Measurements from ENCODE around the gene TFDP2. TPM values are rescaled to one million over a fixed set of nuclear protein-coding genes. Genes with fewer than 3 reads are reported as not detected.

The TFDP2 gene
- total and polyA plus RNA-seq, 10 of the 15 experiments (the other 5 are each of a cell fraction or from before 2014, with no cell fraction given): 28.3 to 100 (median 49.7) TPM

GRCh38 chr3:142175478-142175877 is 26.1 kb upstream of the TFDP2 start:
- FAIRE-seq: no peak
- Histone ChIP-seq H3K36me3 (ENCODE audit: control insufficient read depth in 2 of 2, insufficient read depth in 2 of 2, low read length in 1 of 2) (peaks cover 0 to 2% of the 10 kb centered on the region in 2 experiments; a peak in 1 of 4 replicates), H3K4me2 (ENCODE audit: control insufficient read depth, insufficient read depth) (no peak overlapping the region), H3K4me3 (no peak overlapping the region), H3K79me2 (ENCODE audit: control insufficient read depth, insufficient read depth, low read length) (no peaks in the 10 kb centered on the region), H3K9me3 (replicated peaks; ENCODE audit: control insufficient read depth, insufficient read depth, low read length) (no peaks in the 10 kb centered on the region), H2AFZ (ENCODE audit: control insufficient read depth, low read depth, low read length) (no peak overlapping the region), H3K9ac (ENCODE audit: control insufficient read depth, insufficient read depth, low read length) (no peak overlapping the region), H3K4me1 (ENCODE audit: control insufficient read depth, insufficient read depth, low read length) (no peaks in the 10 kb centered on the region), H3K27me3 (replicated peaks in 1 of 2; ENCODE audit: control insufficient read depth in 2 of 2, insufficient read depth in 2 of 2, low read length in 1 of 2) (no peaks in the 10 kb centered on the region), H4K20me1 (ENCODE audit: control insufficient read depth, insufficient read depth) (no peaks in the 10 kb centered on the region), H3K27ac (ENCODE audit: control insufficient read depth, insufficient read depth) (no peak overlapping the region)
- 92% methylated on average over 1 of the region's 1 CpG for WGBS (ENCODE audit: insufficient coverage, insufficient replicate concordance, low lambda C conversion rate, missing lambda C conversion rate)
- ChIA-PET CTCF (interaction anchor here (0.6 to 1.8 kb wide), 2 partner anchors 12 to 203 kb away, joined by 3 read pairs; no protein-coding TSS in a partner anchor), POLR2A (no interaction called here), RAD21 (ENCODE audit: unreplicated experiment) (no interaction called here), SMC1A (ENCODE audit: uncharacterized antibody, unreplicated experiment) (interaction anchor here (1.5 kb wide), 1 partner anchor 9 kb away, joined by 4 read pairs; no protein-coding TSS in a partner anchor)
- intact Hi-C loops (cut with micrococcal nuclease; ENCODE audit: unreplicated experiment): no loop called here
- DNase-seq (ENCODE audit: low read depth, low spot score): no peak
- ATAC-seq: no peak
- no TSS peak for BruUV-seq (replicated peaks)
- in situ Hi-C loops (cut with MboI): no loop called here
- TF ChIP-seq CREM (IDR thresholded peaks at IDR 0.05; ENCODE audit: low read depth) (no peak), SMC3 (IDR thresholded peaks at IDR 0.05; ENCODE audit: borderline replicate concordance, low read length) (no peak), SUZ12 (IDR thresholded peaks at IDR 0.05; ENCODE audit: unreplicated experiment) (no peak), RELA (IDR thresholded peaks at IDR 0.05; ENCODE audit: borderline replicate concordance, partially characterized antibody) (no peak), EED (IDR thresholded peaks at IDR 0.05; ENCODE audit: low read depth) (no peak), NFXL1 (IDR thresholded peaks at IDR 0.05; ENCODE audit: borderline replicate concordance) (no peak), ZNF207 (IDR thresholded peaks at IDR 0.05; ENCODE audit: borderline replicate concordance) (no peak), ESRRA (IDR thresholded peaks at IDR 0.05; ENCODE audit: low read length) (no peak), LARP7 (IDR thresholded peaks at IDR 0.05) (no peak)

DNA sequence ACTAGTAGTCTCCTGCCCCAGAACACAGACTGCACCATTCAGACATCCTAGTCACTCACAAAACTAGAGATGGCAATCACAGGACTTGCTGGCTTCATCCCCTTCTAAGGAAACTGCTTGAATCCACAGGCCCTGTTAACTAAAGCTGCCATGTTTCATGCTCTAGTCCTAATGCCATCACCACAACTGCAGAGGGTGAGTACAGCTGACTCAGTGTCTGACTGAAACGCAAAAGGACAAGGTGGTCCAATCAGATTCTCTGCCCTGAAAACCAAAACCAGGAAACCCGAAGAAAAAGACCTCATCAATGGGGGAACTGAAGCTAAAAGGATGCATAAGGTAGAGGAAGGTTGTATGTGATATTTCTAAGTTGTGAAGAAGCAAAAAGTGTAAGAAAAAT is 25.2 kb upstream of the TFDP2 start:
- intact Hi-C loops (cut with micrococcal nuclease; ENCODE audit: unreplicated experiment) (no loop called here), in situ Hi-C loops (cut with MboI) (no loop called here)
- WGBS (ENCODE audit: insufficient coverage, insufficient replicate concordance, low lambda C conversion rate, missing lambda C conversion rate): 92% methylated on average over 2 of the region's 2 CpGs
- no TSS peak for BruUV-seq (replicated peaks)
- Histone ChIP-seq H3K27ac (ENCODE audit: control insufficient read depth, insufficient read depth) (no peak overlapping the region), H3K27me3 (replicated peaks in 1 of 2; ENCODE audit: control insufficient read depth in 2 of 2, insufficient read depth in 2 of 2, low read length in 1 of 2) (no peaks in the 10 kb centered on the region), H3K4me1 (ENCODE audit: control insufficient read depth, insufficient read depth, low read length) (no peaks in the 10 kb centered on the region), H3K9me3 (replicated peaks; ENCODE audit: control insufficient read depth, insufficient read depth, low read length) (no peaks in the 10 kb centered on the region), H3K9ac (ENCODE audit: control insufficient read depth, insufficient read depth, low read length) (no peak overlapping the region), H2AFZ (ENCODE audit: control insufficient read depth, low read depth, low read length) (no peak overlapping the region), H3K4me2 (ENCODE audit: control insufficient read depth, insufficient read depth) (no peak overlapping the region), H3K79me2 (ENCODE audit: control insufficient read depth, insufficient read depth, low read length) (no peaks in the 10 kb centered on the region), H3K36me3 (ENCODE audit: control insufficient read depth in 2 of 2, insufficient read depth in 2 of 2, low read length in 1 of 2) (peaks cover 0 to 2% of the 10 kb centered on the region in 2 experiments; a peak in 1 of 4 replicates), H3K4me3 (no peak overlapping the region), H4K20me1 (ENCODE audit: control insufficient read depth, insufficient read depth) (no peaks in the 10 kb centered on the region)
- ChIA-PET CTCF (interaction anchor here (0.6 to 1.8 kb wide), 2 partner anchors 11 to 135 kb away, joined by 3 to 4 read pairs; no protein-coding TSS in a partner anchor), POLR2A (no interaction called here), SMC1A (ENCODE audit: uncharacterized antibody, unreplicated experiment) (interaction anchor here (1.5 kb wide), 1 partner anchor 9 kb away, joined by 4 read pairs; no protein-coding TSS in a partner anchor), RAD21 (ENCODE audit: unreplicated experiment) (no interaction called here)
- DNase-seq (ENCODE audit: low read depth, low spot score): no peak
- ATAC-seq: no peak
- FAIRE-seq: no peak
- no peak for TF ChIP-seq CHD1 (IDR thresholded peaks at IDR 0.05; ENCODE audit: low read depth, low read length)
- TF ChIP-seq NR2C2 (IDR thresholded peaks at IDR 0.05; ENCODE audit: borderline replicate concordance, control insufficient read depth, insufficient read length, low read depth): no peak
- TF ChIP-seq ZNF207 (IDR thresholded peaks at IDR 0.05; ENCODE audit: borderline replicate concordance): no peak
- TF ChIP-seq ZBTB11 (CRISPR knock-in tag; IDR thresholded peaks at IDR 0.05): no peak
- no peak for TF ChIP-seq CTCF (IDR thresholded peaks at IDR 0.05 in 2 of 3, conservative IDR thresholded peaks at IDR 0.05 in 1 of 3; ENCODE audit: control insufficient read depth in 2 of 3, extremely low read depth in 1 of 3, insufficient read depth in 1 of 3, low read depth in 3 of 3, low read length in 3 of 3)
